HEK293 (cell line): Measurements from ENCODE around the gene IFNLR1.

Source experiments
- CTCF ChIA-PET: fragments of 350-600 bp; formaldehyde crosslinking; extraction: SDS; loops from one replicate; lab custom pipeline; 2021; ENCODE audit warnings: antibody characterized with exemption; lab: Yijun Ruan, JAX
- POLR2A ChIA-PET: fragments of 300-600 bp; formaldehyde crosslinking; extraction: SDS; loops from one replicate; lab custom pipeline; 2020; ENCODE audit warnings: antibody characterized with exemption, inconsistent platforms; lab: Yijun Ruan, JAX
- H3K27ac ChIP-seq: fragments of 200-500 bp; sonication (Bioruptor generic); 2 replicates; pipeline ENCODE4 v1.5.1; 2014; ENCODE audit warnings: low read depth, low read length, control low read depth, inconsistent platforms; ENCODE audit errors: extremely low read depth
- H3K36me3 ChIP-seq, 2 experiments: fragments of 200-500 bp in 1 of 2; sonication (Bioruptor generic) in 1 of 2; 1 replicate in 1 of 2; 2 replicates in 1 of 2; pipeline ENCODE4 v1.5.1; 2014 to 2017; ENCODE audit warnings: inconsistent platforms in 2 of 2, low read length in 2 of 2; ENCODE audit not compliant: control insufficient read depth in 2 of 2, insufficient read depth in 1 of 2
- H3K4me1 ChIP-seq: fragments of 200-500 bp; sonication (Bioruptor generic); 2 replicates; pipeline ENCODE4 v1.5.1; 2014; ENCODE audit warnings: mild to moderate bottlenecking, low read length, inconsistent platforms; ENCODE audit not compliant: control insufficient read depth, insufficient read depth
- H3K4me3 ChIP-seq: 2 replicates; pipeline ENCODE4 v1.5.1; 2011; ENCODE audit warnings: low read depth, mild to moderate bottlenecking, control low read depth, low read length, moderate library complexity
- H3K9me3 ChIP-seq: fragments of 200-500 bp; sonication (Bioruptor generic); 2 replicates; pipeline ENCODE4 v1.5.1; 2014; ENCODE audit warnings: low read depth, low read length, inconsistent platforms; ENCODE audit not compliant: control insufficient read depth, insufficient read depth
- FEZF1 ChIP-seq: fragments of 450-650 bp; formaldehyde crosslinking; IDR thresholded peaks from 2 replicates; pipeline ENCODE4 v1.5.1; 2016; ENCODE audit warnings: missing biosample characterization, missing genetic modification characterization
- HOXA7 ChIP-seq: sonication (generic); formaldehyde crosslinking; IDR thresholded peaks from 2 replicates; pipeline ENCODE4 v1.8.1; 2022; ENCODE audit warnings: missing genetic modification reagents, borderline replicate concordance
- MEIS1 ChIP-seq: sonication (generic); formaldehyde crosslinking; IDR thresholded peaks from 2 replicates; pipeline ENCODE4 v1.8.1; 2022; ENCODE audit warnings: missing genetic modification reagents, mild to moderate bottlenecking, borderline replicate concordance
- SETDB1 ChIP-seq: IDR thresholded peaks from one replicate; pipeline ENCODE4 v1.6.1; 2017; ENCODE audit warnings: mild to moderate bottlenecking, low read length, moderate library complexity, mixed read lengths; ENCODE audit not compliant: insufficient read length
- ZBTB49 ChIP-seq: fragments of 450-650 bp; formaldehyde crosslinking; IDR thresholded peaks from 2 replicates; pipeline ENCODE4 v1.5.1; 2016; ENCODE audit warnings: missing biosample characterization, missing genetic modification characterization, low read depth
- ZFP41 ChIP-seq: fragments of 450-650 bp; formaldehyde crosslinking; IDR thresholded peaks from 2 replicates; pipeline ENCODE4 v1.5.1; 2016; ENCODE audit warnings: missing biosample characterization, missing genetic modification characterization, borderline replicate concordance
- ZIC2 ChIP-seq: fragments of 450-650 bp; formaldehyde crosslinking; IDR thresholded peaks from 2 replicates; pipeline ENCODE4 v1.5.1; 2016; ENCODE audit warnings: missing biosample characterization, missing genetic modification characterization
- ZNF175 ChIP-seq: fragments of 450-650 bp; formaldehyde crosslinking; IDR thresholded peaks from 2 replicates; pipeline ENCODE4 v1.5.1; 2016; ENCODE audit warnings: missing biosample characterization, missing genetic modification characterization
- ZNF292 ChIP-seq: fragments of 450-650 bp; formaldehyde crosslinking; IDR thresholded peaks from 2 replicates; pipeline ENCODE4 v1.5.1; 2016; ENCODE audit warnings: low read depth, missing biosample characterization, missing genetic modification characterization, borderline replicate concordance
- ZNF426 ChIP-seq: fragments of 450-650 bp; formaldehyde crosslinking; IDR thresholded peaks from 2 replicates; pipeline ENCODE4 v1.5.1; 2017; ENCODE audit warnings: missing biosample characterization, missing genetic modification characterization, mild to moderate bottlenecking, inconsistent platforms, moderate library complexity
- ZNF513 ChIP-seq: fragments of 450-650 bp; IDR thresholded peaks from 2 replicates; pipeline ENCODE4 v1.5.1; 2018; ENCODE audit warnings: missing biosample characterization, missing genetic modification characterization
- ZNF514 ChIP-seq: fragments of 450-650 bp; formaldehyde crosslinking; IDR thresholded peaks from 2 replicates; pipeline ENCODE4 v1.5.1; 2016; ENCODE audit warnings: missing biosample characterization, missing genetic modification characterization
- ZNF558 ChIP-seq: fragments of 450-650 bp; formaldehyde crosslinking; IDR thresholded peaks from 2 replicates; pipeline ENCODE4 v1.5.1; 2016; ENCODE audit warnings: missing biosample characterization, missing genetic modification characterization
- ZNF580 ChIP-seq: fragments of 450-650 bp; formaldehyde crosslinking; IDR thresholded peaks from 2 replicates; pipeline ENCODE4 v1.5.1; 2016; ENCODE audit warnings: missing biosample characterization, missing genetic modification characterization
- ZNF645 ChIP-seq: fragments of 450-650 bp; formaldehyde crosslinking; IDR thresholded peaks from 2 replicates; pipeline ENCODE4; 2016; ENCODE audit warnings: missing biosample characterization, missing genetic modification characterization
- ZNF701 ChIP-seq: fragments of 450-650 bp; formaldehyde crosslinking; IDR thresholded peaks from 2 replicates; pipeline ENCODE4 v1.5.1; 2016; ENCODE audit warnings: missing biosample characterization, missing genetic modification characterization
- ZNF707 ChIP-seq: fragments of 450-650 bp; formaldehyde crosslinking; IDR thresholded peaks from 2 replicates; pipeline ENCODE4 v1.5.1; 2016; ENCODE audit warnings: missing biosample characterization, missing genetic modification characterization
- ZNF768 ChIP-seq: fragments of 450-650 bp; formaldehyde crosslinking; IDR thresholded peaks from 2 replicates; pipeline ENCODE4 v1.5.1; 2018; ENCODE audit warnings: missing biosample characterization, mild to moderate bottlenecking, missing genetic modification characterization

The IFNLR1 gene

GRCh38 chr1:24147194-24147593 is 39.9 kb downstream of the IFNLR1 start:
- POLR2A ChIA-PET: no interaction called here
- CTCF ChIA-PET: interaction anchor here (0.6 to 5.5 kb wide), 4 partner anchors 10 to 245 kb away, joined by 3 to 80 read pairs (median 4); no protein-coding TSS in a partner anchor
- H3K4me1 ChIP-seq: no peaks in the 10 kb centered on the region
- no peak overlapping the region for H3K4me3 ChIP-seq
- H3K9me3 ChIP-seq: no peaks in the 10 kb centered on the region
- TF ChIP-seq ZNF292 (tag by site-specific recombination): no peak
- no peak for TF ChIP-seq ZNF558 (tag by site-specific recombination)
- TF ChIP-seq ZNF701 (tag by site-specific recombination): no peak
- TF ChIP-seq FEZF1 (tag by site-specific recombination): no peak
- H3K36me3 ChIP-seq: no peaks in the 10 kb centered on the region
- no peak overlapping the region for H3K27ac ChIP-seq

GRCh38 chr1:24142546-24143534 is 44.2 kb downstream of the IFNLR1 start, which contains the start of gene IL22RA1:
IL22RA1 (minus strand) TSS chr1:24143140; CDS start chr1:24143082, 58 bp downstream.
- ChIA-PET POLR2A (interaction anchor here (0.7 kb wide), 1 partner anchor 11 kb away, joined by 3 read pairs; no protein-coding TSS in a partner anchor), CTCF (interaction anchor here (0.6 kb wide), 4 partner anchors 26 to 985 kb away, joined by 3 to 4 read pairs (median 3); partner anchors contain the start of gene MYOM3)
- Histone ChIP-seq H3K36me3 (no peaks in the 10 kb centered on the region), H3K4me1 (no peaks in the 10 kb centered on the region), H3K4me3 (no peak within 1 kb of the TSS), H3K9me3 (no peaks in the 10 kb centered on the region), H3K27ac (no peak within 1 kb of the TSS)
- TF ChIP-seq ZIC2 (tag by site-specific recombination): no peak
- no peak for TF ChIP-seq ZNF768
- no peak for TF ChIP-seq ZNF645 (tag by site-specific recombination)
- no peak for TF ChIP-seq ZFP41 (tag by site-specific recombination)
- no peak for TF ChIP-seq ZNF426 (tag by site-specific recombination)
- TF ChIP-seq ZNF514 (tag by site-specific recombination): no peak
- TF ChIP-seq HOXA7 (CRISPR knock-in tag): no peak
- TF ChIP-seq SETDB1: no peak
- TF ChIP-seq ZBTB49: no peak
- TF ChIP-seq ZNF175 (tag by site-specific recombination): no peak
- no peak for TF ChIP-seq ZNF580 (tag by site-specific recombination)
- no peak for TF ChIP-seq MEIS1 (CRISPR knock-in tag)
- TF ChIP-seq ZNF707 (tag by site-specific recombination): no peak
- no peak for TF ChIP-seq ZNF513 (tag by site-specific recombination)
